Stimulated activated CD8-positive, alpha-beta memory T cell treated with anti-CD3 and anti-CD28 coated beads, Interleukin-15, amount 100 ng/mL, for 48 hours (primary cell): ENCODE data around the gene RNPEPL1.
"Not testable (repeated sequence)": the region's sequence is repeated elsewhere in the genome, so short reads cannot be mapped to it uniquely, and the experiment has no call there.

Experiments used
- DNase-seq, 2 donors: peaks; one replicate each; pipeline ENCODE4 v3.0.0-alpha.2; 2020; ENCODE audit warnings: low read depth in 2 of 2

RNPEPL1 gene

GRCh38 chr2:240603846-240604245 lies 35.6 kb downstream of the RNPEPL1 start:
- DNase-seq, result no peak

DNA sequence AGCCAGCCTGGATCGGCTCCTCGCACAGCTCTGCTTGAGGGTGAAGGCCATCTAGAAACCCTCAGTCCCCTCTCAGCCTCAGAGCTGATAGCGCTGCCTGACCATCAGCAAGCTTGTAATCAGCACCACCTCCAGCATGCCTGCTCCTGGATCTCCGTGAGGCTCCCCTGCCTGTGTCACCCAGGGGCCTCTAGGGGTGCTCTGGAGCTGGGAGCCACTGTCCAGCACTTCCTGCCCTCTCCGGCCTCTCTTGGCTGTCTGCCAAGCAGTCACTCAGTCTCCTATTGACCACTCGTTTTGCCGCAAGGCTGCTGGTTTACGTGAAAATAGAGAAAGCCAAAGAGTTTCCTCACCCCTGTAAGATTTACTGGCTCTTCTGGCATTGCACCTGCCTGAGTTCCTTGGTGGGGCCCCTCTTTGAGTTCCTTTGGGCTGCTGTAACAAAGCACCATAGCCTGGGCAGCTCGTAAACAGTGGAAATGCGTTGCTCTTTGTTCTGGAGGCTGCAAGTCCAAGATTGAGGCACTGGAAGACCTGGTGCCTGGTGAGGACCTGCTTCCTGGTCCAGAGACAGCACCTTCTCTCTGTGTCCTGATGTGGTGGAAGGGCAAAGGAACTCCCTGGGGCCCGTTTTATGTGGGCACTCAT lies 36.1 kb downstream of the RNPEPL1 start:
- DNase-seq, result no peak

- DNase-seq, result no peak
These were observed 36.8 kb downstream of the RNPEPL1 start for GRCh38 chr2:240604939-240605716.

- no peak for DNase-seq
These were observed 37.8 kb downstream of the RNPEPL1 start for GRCh38 chr2:240605867-240606743.

GRCh38 chr2:240611601-240612210 lies 43.4 kb downstream of the RNPEPL1 start:
- DNase-seq, result no peak

DNA sequence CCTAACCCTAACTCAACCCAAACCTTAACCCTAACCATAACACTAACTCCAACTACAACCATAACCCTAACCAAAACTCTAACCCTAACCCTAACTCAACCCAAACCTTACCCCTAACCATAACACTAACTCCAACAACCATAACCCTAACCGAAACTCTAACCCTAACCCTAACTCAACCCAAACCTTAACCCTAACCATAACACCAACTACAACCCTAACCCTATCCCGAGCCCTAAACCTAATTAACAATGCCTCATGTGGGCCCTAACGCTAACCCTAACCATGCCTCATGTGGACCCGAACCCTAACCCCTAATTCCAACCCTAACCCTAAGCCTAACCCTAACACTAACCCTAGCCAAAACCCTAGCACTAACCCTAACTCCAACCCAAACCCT lies 45.5 kb downstream of the RNPEPL1 start:
- DNase-seq, result no peak

- no peak for DNase-seq
These were observed 46.1 kb downstream of the RNPEPL1 start for GRCh38 chr2:240614391-240614790.

DNA sequence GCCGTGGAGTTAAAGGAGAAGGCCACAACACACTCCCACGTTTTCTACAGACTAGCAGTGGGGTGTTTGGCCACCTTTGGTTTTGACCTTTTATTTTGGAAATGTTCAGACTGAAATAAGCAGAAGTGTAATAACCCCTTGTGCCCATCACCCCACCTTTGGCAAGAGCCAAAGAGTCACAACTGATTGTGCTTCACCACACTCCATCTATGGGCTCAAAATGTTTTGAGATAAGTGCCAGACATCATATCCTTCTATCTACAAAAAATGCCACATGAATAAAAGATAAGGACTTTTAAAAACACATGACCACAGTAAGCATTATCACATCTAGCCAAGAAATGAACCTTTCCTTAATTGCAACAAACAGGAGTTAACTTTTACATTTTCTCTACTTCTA lies 47.1 kb downstream of the RNPEPL1 start:
- DNase-seq, result no peak

GRCh38 chr2:240615820-240616547 lies 47.7 kb downstream of the RNPEPL1 start:
- no peak for DNase-seq

GRCh38 chr2:240616860-240617666 lies 48.8 kb downstream of the RNPEPL1 start:
- not testable (repeated sequence) for DNase-seq

GRCh38 chr2:240618776-240619175 lies 50.5 kb downstream of the RNPEPL1 start:
- DNase-seq, result no peak

DNA sequence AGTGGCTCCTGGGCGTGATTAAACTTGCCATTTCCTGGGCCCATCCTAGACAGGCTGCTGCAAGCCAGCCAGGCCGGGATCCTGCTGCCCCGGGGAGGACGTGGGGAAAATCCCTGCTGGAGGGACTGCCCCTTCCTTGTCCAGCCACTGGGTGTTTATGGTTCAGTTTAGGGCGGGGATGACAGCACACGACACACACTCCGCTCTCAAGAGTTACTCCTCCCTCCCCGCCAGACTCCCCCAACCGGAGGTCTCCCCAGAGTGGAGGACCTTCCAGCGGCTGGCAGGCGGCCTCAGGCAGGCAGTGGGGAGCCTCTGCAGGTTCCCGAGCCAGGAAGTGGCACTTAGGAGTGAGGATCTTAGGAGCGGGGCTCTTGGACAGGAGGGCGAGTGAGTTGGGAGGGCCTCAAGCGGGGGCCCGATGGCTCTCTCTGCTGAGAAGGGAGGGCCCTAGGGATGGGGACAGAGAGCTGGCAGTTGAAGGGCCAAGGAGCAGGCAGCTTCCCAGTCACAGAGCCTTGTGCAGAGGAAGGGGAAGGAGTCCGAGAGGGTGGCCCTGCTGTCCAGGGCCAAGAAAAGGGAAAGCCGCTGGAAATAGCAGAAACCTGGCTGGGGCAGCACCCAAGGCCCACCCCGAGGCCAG lies 51.3 kb downstream of the RNPEPL1 start:
- DNase-seq, result no peak

DNA sequence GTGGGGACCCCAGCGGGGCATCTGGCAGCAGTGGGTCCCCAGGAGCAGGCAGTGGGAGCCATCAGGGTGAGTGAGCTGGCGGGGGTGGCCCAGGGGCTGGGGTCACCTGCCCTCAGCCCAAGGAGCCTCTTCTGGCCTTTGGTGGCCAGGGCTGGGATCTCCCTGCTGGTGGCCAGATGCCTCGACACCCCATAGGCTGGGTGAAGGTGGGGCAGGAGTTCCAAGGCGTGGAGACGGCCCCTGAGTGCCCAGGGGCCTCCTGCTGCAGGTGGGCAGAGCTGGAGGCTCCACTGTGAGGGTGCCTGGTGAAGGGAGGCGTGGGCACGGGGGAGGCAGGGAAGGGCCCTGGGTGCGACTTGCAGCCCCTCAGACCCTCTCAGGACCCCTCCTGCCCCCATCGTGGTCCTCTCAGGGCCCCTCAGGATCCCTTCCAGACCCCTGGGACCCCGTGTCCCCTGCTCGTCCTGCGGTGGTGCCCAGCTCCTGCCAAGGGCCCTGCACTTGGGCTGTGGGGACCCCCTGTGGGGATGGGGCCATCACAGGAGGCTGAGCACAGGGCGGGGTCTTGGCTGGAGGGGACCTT lies 52.0 kb downstream of the RNPEPL1 start:
- DNase-seq, result no peak

GRCh38 chr2:240620859-240621258 lies 52.6 kb downstream of the RNPEPL1 start:
- DNase-seq, result no peak

- no peak for DNase-seq
These were observed 53.8 kb downstream of the RNPEPL1 start for GRCh38 chr2:240622060-240622411.

- DNase-seq, result peak in 1 of 2 donors; percentile 44
These were observed 54.4 kb downstream of the RNPEPL1 start for GRCh38 chr2:240622531-240623235.

DNA sequence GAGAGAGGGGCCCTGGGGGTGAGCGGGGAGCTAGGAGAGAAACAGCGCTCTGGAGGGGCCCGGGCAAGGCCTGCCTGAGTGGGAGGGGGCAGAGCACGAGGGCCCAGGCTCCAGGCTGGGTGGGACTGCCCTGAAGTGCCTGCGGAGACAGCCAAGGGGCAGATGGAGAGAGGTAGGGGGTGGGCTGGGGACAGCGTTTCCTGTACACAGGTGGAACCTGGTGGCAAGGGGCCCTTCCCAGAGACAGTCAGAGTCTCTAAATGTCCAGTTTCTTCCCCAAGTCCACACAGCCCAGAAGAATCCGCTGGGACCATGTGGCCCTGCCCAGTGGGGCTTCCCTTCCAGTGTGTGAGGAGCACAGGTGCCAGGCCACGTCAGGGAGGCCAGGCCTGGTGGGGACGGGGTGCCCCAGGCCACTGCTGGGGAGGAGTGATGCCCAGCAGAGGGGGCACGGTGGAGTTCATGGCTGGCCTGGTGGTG lies 55.3 kb downstream of the RNPEPL1 start:
- DNase-seq, result no peak

GRCh38 chr2:240624011-240624949 lies 56.0 kb downstream of the RNPEPL1 start:
- no peak for DNase-seq
